Measurements from ENCODE around the gene WNT10A. TPM values are rescaled to one million over a fixed set of nuclear protein-coding genes. Genes with fewer than 3 reads are reported as not detected.

WNT10A gene
- total RNA-seq, 1 donor from 2014 or later: 3.4 TPM

- no peak for ATAC-seq
Measured at GRCh38 chr2:218878486-218878885, 2.2 kb upstream of the WNT10A start.

GRCh38 chr2:218878926-218879761 is 1.5 kb upstream of the WNT10A start:
- no peak for ATAC-seq

DNA sequence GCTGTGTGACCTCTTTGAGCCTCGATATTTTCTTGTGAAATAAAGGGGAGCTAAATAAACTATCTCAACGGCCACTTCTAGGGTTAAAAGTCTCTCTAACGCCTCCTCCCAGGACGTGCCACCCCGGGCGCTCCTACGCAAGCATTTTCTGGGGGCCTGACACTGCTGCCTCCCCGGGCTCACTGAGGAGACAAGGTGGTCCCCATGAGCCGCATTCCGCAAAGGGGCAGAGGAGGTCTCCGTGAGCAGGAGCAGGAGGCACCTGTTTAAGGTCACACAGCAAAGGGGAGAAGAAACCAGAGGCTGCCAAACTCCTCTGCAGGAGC is 913 bp upstream of the WNT10A start:
- no peak for ATAC-seq

GRCh38 chr2:218880859-218881594 is 375 bp downstream of the WNT10A start:
- no peak for ATAC-seq

DNA sequence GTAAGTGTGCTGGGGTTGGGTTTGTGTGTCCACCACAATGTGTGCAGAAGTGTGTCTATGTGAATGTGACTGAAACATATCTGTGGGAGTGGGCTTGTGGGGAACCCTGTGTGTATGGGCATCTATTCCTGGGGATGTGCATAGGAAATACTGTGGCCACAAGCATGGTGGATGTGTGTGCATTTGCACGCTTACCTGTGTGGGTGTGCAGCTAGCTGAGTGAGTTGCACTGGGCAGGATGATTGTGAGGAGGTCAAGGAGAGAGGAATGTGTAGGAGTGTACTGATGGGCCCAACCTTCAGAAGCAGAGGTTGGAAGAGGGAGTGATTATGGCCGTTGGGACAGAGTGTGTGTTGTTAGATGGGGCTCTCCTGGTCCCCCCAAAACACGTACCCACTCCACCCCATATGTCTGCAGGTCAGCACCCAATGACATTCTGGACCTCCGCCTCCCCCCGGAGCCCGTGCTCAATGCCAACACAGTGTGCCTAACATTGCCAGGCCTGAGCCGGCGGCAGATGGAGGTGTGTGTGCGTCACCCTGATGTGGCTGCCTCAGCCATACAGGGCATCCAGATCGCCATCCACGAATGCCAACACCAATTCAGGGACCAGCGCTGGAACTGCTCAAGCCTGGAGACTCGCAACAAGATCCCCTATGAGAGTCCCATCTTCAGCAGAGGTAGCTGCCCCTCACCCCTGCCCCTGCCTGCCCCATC is 1.2 kb downstream of the WNT10A start:
- no peak for ATAC-seq

GRCh38 chr2:218882461-218882816 is 1.8 kb downstream of the WNT10A start:
- no peak for ATAC-seq

DNA sequence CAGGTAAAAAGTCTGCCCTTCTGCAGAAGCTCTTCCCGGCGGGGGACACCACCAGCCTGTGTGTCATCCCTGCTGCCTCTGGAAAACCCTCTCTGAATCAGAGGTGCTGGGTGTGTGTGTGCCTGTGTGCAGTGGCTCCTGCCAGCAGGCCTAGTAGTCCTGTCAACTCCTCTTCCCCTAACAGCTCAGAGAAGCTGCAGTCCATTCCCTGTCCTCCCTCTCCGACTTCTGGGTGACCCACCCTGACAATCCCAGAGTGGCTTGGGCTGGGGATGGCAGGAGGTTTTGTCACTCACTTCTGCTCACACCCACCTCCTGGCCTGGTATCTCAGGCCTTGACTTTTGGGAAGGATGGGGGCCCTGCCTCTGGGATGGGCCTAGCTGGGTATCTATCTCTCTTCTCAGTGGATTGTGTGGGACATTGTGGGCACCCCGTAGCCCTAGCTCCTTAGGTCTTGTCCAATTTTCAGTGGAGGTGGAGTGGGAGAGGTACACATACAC is 2.3 kb downstream of the WNT10A start:
- ATAC-seq: peak; percentile 50

- peak; percentile 63 for ATAC-seq
Measured at GRCh38 chr2:218883491-218884490, 3.1 kb downstream of the WNT10A start.

DNA sequence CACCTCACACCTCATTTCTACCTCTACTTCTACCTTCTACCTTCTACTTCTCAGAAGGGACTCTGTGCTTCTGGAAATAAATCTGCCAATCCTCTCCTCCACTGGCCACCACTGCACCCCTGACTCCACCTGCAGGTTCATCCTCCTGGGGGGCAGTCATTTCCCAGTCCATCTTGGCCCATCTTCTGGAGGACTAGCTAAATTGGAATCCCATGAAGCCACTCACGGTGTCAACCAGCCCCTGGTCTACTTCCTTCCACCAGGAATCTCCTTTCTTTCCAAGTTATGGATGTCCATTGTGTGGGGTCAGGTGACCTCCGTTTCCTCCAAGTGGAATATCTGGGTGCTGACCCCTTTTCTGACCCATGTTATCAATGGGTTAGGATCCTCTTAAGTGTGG is 3.9 kb downstream of the WNT10A start:
- no peak for ATAC-seq

GRCh38 chr2:218885981-218886947 is 5.6 kb downstream of the WNT10A start:
- ATAC-seq: peak; percentile 5

DNA sequence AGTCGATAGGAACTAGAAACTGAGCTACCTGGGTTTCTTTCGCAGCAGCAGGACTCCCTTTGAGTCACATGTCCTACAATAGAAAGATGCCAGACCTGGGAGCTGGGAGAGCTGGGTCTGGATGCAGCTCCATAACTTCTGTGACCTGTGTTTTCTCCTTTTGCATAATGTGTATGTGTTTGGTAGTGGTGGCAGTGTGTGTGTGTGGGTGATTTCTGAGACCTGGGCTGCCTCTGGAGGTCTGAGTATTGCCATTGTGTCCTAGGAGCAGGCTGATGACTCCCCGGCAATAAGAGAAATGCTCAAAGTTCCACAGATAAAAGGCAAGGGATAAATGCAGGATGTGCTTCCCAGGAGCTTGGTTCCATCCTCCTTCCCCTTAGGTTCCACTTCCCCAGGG is 6.4 kb downstream of the WNT10A start:
- no peak for ATAC-seq

DNA sequence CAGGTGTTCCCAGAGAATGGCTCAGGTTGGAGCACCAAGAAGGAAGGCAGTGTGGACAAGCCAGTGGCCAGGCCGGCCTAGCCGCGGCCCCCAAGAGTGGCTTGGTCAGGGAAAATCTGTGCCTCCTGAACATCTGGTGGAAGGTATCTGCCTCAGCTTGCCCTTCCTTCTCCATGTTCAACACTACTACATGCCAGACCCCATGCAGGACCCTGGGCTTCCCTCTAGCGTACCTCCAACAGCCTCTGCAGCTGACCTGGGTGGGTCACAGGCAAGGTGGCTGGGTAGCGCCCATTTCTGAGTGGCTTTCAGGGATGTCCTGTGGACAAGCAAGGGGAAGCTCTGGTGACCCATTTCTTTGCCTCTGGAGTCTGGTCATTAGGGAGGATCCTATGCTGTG is 7.7 kb downstream of the WNT10A start:
- no peak for ATAC-seq

GRCh38 chr2:218889937-218890336 is 9.3 kb downstream of the WNT10A start:
- ATAC-seq: no peak

- no peak for ATAC-seq
Measured at GRCh38 chr2:218890369-218890768, 9.7 kb downstream of the WNT10A start.

- no peak for ATAC-seq
Measured at GRCh38 chr2:218891275-218892135, 10.9 kb downstream of the WNT10A start.

DNA sequence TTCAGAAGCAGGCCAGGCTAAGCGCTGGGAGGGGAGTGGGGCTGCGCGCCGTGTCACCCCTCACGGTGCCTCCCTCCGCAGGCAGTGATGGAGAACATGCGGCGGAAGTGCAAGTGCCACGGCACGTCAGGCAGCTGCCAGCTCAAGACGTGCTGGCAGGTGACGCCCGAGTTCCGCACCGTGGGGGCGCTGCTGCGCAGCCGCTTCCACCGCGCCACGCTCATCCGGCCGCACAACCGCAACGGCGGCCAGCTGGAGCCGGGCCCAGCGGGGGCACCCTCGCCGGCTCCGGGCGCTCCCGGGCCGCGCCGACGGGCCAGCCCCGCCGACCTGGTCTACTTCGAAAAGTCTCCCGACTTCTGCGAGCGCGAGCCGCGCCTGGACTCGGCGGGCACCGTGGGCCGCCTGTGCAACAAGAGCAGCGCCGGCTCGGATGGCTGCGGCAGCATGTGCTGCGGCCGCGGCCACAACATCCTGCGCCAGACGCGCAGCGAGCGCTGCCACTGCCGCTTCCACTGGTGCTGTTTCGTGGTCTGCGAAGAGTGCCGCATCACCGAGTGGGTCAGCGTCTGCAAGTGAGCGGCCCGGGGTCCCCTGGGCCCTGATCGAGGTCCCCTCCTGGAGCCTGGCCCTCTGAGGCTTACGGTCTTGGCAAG is 12.2 kb downstream of the WNT10A start:
- peak; percentile 75 for ATAC-seq

DNA sequence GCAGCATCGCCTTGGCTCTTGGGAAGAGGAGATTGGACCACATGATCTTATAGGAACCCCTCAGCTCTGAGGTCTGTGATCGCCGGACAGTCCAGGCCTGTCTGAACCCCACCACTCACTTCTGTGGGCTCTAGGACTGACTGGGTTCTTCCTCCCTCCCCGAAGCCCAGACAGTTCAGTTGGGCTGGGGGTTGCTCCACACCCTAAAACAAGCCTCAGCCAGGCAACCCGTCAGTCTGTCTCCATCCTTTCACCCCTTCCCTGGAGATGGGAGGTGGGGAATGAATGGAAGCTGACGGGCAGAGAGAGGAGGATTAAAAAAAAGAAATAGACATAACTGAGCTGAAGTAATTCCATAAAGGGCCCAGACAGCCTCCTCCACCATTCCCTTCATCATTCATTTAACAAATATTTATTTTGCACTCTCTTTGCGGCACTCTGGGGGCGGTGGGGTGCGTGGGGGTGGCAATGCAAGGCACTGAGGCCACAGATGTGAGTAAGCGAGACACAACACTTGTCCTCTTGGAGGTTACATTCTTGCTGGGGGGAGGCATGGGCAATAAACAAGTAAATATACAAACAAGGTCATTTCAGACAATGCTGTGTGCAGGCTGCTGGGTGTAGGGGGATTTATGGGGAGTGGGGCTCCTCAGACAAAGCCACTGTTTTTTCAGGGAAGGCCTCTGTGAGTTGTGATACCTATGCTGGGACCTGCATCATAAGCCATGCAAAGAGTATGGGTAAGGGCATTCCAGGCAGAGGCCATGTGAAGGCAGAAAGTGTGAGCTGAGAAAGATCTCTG is 12.9 kb downstream of the WNT10A start:
- ATAC-seq: no peak

DNA sequence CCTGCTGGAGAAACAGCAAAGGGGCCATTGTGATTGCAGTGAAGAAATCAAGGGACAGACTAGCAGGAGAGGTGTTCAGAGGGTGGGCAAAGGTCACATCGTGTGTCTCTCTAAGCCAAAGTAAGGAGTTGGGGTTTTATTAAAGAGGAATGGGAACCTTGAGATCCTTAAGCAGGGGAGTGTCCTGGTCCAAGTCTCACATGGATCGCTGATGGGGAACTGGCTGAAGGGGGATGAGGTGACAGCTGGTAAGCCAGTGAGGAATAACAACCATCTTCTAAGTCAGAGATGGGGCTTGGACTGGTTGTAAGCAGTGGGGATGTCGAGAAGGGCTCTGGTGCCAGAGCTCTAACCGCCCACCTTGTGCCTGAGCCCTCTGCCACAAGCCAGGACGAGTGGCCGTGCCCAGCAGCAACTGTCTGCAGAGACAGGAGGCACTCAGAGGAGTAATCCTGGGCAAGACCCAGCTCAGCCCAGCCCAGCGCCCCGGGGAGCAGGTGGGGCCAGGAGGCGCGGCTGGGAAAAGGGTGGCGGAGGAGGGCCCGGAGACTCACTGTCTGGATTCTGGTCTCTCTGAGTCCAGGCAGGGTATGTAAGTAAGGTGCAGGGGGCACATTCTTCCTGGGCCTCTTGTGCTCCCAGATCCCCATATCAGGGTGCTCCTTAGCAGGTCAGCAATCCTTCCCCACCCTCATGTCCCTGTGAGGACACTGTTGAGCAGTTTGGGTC is 13.7 kb downstream of the WNT10A start:
- peak; percentile 67 for ATAC-seq
